Measurements from ENCODE around the gene GINS2.

GINS2 gene

DNA sequence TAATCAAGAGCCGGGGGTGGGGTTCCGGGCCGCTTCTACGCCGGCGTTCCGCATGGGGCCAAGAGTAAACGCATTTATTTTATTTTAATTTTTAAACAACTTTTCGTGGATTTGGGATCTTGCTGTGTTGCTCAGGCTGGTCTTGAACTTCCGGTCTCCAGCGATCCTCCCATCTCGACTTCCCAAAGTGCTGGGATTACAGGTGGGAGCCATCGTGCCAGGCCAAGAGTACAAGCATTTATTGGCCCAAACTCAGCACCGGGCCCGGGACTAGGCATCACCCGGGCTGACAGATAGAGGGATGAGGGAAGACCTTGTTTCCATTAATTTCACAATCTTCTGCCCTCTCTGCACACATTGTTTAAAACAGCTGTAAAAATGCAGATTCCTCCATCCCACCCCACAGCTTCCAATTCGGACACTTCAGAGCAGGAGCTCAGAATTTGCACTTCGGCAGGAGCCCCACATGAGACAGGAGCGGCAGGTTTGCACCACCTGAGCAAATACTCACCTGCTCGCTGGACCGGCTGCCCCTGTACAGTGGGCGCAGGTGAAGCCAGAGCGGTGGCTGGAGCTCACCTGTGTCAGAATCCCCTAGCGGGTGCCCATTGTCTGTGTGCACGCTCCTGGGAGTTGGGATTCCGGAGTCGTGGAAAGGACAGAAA, 663 bp upstream of the GINS2 start:
- no peak for DNase-seq (ENCODE audit: low read depth)

DNA sequence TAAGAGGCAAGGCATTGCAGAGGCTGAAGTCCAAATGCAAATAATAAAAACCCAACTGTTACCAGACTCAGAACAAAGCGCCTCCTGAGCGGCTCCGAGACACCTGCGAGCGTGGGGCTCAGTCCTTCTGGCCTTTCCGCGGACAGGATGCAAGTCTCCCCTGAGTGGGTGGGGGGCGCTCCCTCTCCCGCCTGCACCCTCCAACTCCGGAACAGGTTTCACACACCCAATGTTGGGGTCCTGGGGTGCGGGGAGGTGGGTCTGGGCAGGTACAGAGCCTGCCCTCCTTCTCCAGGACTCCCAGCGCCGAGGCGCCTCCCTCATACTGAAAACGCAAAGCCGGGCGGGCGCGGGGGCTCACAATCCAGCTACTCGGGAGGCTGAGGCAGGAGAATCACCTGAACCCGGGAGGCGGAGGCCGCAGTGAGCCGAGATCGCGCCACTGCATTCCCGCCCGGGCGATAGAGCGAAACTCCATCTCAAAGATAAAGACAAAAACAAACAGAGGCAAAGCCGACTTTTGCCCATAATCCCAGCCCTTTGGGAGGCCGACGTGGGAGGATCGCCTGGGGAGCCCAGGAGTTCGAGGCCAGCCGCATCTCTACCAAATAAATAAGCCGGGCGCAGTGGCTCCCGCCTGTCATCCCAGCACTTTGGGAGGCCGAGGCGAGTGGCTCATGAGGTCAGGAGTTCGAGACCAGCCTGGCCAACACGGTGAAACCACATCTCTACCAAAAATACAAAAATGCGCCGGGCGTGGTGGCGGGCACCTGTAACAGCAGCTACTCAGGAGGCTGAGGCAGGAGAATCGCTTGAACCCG, 893 bp downstream of the GINS2 start:
- DNase-seq (ENCODE audit: low read depth): no peak

DNA sequence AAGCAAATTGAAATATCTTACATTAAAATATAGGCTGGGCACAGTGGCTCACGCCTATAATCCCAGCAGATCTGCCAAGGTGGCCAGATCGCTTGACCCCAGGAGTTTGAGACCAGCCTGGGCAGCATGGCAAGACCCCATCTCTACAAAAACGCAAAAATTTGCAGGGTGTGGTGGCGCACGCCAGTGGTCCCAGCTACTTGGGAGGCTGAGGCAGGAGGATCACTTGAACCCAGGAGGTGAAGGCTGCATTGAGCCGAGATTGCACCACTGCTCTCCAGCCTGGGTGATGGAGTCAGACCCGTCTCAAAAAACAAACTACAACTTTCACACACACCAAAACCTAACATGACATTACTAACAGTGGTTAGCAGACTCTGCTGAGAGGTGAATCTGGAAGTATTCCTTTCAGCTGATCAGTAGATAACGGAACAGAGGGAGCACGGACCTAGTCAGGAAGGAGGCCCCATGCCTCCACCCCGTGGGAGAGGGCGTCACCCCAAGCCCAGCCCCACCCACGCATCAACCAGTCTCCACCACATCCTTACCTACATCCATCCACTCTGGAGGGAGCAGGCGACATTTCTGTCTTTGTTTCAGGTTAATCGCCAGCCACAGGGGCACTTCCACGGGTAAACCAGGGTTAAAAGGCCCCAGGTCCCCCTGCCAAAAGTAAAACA, 1.7 kb downstream of the GINS2 start:
- DNase-seq (ENCODE audit: low read depth): no peak

DNA sequence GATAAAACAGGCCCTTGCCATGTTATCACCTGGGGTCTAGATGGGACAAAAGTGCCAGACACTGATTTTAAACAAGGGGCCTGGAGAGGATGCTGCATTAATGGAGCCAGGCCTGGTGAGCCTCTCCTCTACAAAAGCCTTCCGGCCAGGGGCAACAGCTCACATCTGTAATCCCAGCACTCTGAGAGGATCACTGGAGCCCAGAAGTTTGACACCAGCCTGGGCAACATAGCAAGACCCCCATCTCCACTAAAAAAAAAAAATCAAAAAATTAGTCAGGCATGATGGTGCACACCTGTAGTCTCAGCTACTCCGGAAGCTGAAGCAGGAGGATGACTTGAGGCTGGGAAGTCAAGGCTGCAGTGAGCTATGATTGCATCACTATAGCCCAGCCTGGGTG, 3.5 kb downstream of the GINS2 start:
- DNase-seq (ENCODE audit: low read depth): no peak

DNA sequence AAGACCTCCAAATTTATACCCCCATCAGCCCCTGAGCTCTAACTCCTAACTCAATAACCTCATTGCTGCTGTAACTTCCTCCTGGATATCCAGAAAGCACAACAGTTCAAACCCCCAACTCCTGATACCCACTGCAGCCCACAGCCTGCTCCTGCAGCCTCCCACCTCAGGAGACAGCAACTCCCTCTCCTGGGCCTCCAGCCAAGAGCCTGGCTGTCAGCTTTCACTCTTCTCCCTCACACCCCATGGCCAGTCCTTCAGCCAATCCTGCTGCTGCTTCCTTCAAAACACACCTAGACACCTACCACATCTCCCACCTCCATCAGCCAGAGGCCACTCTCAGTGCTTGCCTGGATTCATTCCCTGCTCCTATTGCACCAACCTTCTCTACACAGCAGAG, 5.4 kb downstream of the GINS2 start:
- no peak for DNase-seq (ENCODE audit: low read depth)

DNA sequence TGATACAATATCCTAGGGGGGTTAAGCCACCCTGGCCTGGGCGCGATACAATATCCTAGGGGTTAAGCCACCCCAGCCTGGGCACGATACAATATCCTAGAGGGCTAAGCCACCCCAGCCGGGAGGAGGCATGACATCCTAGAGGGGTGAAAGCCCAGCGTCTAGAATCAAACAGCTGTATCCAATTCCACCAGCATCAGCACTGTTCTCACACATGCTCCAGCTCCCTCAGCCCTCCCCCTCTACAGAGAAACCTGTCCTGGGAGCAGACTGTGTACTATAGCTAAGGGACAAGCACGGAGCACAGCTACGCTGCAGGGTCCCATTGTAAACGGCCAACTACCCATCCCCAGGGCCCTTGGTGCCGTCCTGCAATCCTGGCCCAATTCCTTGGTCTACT, 6.2 kb downstream of the GINS2 start:
- no peak for DNase-seq (ENCODE audit: low read depth)

DNA sequence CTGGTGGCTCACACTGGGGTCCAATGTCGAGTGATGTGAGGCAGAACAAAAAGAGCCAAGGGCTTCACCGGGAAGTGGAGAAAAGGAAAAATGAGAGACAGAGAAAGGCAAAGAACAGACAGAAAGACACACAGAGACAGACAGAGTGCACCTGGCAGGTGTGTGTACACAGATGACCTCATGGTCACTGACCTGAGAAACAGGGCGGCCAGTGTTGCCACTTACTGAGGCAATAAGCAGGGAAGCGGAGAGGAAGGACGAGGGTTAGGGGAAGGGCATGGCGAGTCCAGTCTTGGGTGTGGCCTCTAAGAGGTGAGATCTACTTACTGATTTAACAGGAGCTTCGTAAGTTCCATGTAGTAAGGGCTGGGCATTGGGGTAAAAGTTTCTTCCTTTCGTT, 7.5 kb downstream of the GINS2 start:
- no peak for DNase-seq (ENCODE audit: low read depth)

DNA sequence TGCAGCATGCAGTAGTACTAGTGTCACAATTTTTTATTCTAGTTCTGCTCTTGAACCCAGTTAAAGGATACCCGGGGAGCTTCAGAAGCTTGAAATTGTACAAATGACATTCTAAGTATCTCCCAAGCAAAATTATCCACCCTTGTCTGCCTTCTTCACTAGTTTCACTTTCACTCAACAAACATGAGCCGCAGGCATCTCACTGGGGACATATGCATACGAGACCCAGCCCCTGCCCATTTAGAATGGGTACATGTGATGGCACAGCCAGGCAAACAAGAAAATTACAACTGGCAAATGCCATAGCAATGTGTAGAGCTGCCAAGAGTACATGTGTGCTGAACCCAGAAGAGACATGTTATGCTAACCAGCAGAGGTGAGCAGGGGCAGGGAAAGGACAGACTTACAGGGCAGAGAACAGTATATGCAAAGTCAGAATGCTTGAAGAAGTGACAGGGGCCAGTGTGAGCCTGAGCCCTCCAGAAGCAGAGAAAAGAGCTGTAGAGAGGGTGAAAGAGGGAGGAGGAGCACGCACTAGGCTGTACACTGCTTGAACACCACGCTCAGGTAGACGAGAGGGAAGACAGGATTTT, 8.3 kb downstream of the GINS2 start:
- no peak for DNase-seq (ENCODE audit: low read depth)

DNA sequence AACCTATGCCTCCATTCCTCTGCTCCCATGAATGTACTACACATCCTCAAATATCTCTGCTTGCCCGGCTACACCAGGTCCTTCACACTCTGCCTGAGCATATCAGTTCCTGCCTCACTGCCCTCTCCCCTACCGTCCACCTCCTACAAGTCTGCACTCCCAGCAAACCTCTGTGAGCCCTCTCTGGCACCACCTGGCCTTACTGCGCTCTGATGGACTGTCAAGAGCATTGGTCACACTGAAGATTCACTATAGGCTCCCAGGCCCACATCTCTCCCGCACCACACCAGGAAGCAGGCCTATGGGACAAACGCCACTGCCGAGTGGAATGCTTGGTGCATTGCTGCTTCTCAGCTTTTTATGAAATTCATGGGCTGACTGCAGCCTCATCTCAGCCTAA, 8.9 kb downstream of the GINS2 start:
- no peak for DNase-seq (ENCODE audit: low read depth)

DNA sequence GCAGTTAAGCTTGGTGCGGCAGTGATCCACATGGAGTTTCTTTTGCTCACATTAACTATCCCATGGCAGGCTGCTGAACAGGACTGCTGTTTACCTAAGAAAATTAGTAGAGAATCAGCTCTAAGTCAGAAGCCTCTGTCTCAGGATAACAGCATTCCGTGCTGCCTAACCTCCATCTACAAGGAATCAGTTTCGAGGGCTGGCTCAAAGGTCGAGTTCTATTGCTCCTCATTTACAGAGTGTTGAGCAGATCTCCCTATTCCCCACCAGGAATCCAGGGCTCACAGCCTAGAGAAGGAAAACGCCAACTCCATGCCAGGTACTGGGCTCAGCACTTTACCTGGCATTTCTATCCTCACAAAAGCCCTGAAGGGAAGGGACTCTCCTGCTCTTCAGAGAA, 9.9 kb downstream of the GINS2 start:
- no peak for DNase-seq (ENCODE audit: low read depth)

DNA sequence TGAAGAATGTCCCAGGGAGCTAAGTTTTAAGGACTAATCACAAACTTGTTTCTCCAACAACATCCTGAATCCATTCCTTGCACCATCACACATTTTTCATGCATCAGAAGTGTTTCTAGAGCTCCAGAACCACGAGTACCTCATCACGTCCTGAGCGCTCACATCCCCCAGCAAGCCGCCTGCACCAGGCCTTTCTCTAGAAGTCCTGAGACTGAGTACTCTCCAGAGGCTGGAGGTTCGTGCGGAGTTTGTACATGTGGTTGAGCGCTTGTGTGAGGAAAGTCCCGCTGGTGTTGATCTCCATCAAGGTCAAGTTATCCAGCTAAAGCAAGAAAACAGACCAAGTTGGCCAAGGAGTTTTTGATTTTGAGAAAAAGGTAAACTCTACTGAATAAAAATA, 10.7 kb downstream of the GINS2 start:
- no peak for DNase-seq (ENCODE audit: low read depth)

DNA sequence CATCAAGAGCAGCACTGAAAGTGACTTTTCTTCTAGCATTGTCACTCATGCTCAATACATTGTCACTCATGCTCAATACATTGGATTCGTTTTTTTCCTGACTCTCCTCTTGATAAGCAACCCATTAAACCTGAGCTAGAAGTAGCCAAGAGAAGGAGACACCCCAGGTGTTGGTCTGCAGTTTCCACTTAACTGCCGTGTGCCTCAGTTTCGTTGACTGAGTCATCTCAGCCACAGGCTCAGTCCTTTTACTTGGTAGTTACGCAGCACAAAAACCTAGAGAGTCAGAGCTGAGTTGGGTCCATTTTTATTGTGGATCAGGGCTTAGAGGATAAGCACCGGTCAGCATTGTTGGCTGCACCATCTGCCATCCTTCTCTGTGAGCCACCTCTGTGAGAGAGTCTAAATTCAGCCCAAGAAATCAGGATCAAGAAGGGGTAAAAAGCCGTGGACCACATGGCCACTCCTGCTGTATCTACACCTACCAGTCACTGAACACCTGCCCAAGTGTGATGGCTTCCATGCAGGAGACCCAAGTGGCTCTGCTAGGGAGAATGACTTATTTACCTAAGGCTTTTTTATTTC, 11.3 kb downstream of the GINS2 start:
- no peak for DNase-seq (ENCODE audit: low read depth)

DNA sequence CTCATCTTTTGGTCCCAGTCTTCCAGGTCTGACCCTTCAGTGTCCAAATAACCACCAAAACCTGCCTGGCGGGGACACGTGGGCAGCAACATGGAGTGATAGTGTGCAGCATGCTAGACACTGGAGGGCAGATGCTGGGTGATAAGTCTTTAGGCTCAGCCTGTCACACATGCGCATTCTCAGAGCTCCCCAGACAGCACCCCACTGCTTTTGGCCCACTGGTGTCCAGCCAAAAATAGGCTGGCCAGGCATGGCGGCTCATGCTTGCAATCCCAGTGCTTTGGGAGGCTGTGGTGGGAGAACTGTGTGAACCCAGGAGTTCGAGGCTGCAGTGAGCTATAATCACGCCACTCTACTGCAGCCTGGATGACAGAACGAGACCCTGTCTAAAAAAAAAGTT, 12.3 kb downstream of the GINS2 start:
- no peak for DNase-seq (ENCODE audit: low read depth)

DNA sequence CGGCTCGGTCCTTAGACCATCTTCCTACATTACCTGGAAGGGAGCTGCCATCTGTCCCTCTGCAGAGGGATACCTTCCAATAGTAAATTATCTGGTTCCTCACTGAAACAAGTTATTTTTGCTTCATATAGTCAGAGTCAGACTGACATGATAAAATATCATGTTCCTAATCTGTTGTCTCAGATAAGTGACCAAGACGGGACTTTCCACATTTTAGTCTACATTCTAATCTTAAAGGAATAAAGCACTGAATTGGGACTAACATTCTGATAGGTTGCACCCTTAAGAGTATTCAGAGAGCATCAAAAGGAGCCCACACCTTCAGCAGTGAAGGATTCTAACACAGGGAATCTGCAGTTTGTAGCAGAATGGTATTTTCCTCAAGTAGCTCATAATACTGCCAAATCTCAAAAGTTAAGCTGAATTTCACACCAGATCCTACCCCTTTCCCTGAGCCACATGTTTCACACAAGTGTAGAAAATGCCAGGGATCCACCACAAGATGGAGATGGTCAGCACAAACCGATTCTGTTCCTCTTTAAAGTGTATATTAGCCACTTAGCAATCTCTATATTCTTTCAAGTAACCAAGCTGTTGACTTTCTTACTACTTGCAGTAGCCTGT, 13.4 kb downstream of the GINS2 start:
- DNase-seq (ENCODE audit: low read depth): peak; percentile 55

DNA sequence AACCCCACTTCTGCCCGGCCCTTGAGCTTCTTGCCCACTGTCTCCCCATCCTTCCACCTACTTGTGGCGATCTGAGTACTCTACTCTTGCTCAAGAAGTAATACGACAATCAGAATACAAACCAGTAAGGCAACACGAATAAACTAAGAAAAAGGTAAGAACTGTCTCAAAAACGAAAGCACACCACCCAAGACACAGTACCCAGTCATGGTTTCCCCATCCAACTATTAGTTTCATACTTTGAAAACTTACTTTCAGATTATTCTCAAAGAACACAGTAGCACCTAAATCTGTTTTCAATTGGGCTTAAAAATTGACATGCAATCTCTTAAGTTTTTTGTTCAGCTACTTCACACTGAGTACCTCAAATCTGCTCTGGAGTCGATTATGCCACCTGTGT, 13.9 kb downstream of the GINS2 start:
- DNase-seq (ENCODE audit: low read depth): no peak

DNA sequence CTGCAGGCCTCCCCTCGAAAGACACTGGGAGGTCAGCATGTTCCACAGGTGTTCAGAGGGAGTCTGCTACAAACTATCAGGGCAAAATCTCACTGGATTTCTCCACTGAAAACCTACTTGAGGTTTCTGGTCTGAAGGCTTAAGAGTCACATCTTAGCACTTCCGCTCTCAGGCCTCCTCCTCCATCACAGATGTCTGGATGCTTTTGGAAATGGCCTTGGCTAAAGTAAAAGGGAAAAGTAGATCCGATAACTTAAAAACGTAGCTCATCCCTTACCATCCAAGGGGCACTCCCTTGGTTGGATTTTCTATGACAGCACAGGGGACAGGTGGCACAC, 14.4 kb downstream of the GINS2 start:
- no peak for DNase-seq (ENCODE audit: low read depth)

DNA sequence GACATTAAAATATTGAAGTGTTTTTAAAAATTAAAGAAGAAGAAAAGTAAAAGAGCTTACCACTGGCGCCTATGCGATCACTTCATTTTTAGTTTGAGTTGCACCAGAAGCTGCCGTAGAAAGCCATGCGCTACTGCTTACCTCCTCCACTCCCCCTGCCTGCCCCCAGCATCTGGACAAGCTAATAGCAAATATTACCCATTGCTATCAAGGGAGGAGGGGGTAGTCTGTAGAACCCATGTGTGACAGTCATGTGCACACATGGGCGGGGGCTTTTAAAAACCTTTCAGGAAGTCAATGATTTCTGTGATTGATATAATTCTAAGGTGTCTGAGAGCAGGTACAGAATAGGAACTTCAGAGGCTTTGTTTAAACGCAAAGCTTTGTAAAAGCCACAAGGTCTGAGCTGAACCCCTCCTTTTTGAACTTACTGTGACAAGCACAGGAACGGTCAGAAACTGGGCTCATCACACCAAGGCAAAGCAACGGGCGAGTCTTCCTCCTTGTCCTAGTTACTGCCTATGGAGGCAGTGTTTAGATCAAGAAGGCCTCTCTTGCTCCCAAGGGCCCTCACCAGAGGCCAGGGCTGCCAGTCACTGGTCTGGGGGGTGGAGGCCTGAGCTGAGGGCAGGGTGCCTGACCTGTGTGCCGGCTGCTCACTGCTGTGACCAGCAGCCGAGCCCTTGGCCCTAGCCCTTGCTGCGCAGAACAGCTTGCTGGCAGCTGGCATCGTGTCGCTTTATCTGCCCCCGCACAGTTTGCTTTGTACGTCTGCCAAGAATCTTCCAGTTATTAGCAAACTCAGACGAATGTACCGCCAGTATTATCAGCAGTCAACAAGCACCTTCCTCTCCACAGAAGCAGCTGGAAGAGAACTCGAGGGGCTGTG, 15.0 kb downstream of the GINS2 start:
- DNase-seq (ENCODE audit: low read depth): no peak

DNA sequence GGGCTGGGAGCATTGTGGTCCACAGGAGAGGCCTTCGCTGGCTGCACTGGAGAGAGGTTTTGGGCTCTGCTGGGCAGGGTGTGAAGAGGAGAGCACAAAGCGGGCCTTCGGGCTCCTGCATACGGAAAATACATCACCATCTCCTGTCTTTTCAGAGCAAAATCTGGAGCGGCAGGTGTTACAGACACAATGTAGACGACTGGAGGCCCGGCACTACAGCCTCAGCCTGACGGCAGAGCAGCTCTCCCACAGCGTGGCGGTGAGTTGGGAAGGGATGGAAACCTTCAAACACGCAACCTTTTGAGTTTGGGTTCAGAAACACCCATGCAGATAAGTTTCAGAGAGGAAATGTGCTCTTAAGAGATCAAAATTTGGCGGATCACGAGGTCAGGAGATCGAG, 17.9 kb downstream of the GINS2 start:
- no peak for DNase-seq (ENCODE audit: low read depth)

DNA sequence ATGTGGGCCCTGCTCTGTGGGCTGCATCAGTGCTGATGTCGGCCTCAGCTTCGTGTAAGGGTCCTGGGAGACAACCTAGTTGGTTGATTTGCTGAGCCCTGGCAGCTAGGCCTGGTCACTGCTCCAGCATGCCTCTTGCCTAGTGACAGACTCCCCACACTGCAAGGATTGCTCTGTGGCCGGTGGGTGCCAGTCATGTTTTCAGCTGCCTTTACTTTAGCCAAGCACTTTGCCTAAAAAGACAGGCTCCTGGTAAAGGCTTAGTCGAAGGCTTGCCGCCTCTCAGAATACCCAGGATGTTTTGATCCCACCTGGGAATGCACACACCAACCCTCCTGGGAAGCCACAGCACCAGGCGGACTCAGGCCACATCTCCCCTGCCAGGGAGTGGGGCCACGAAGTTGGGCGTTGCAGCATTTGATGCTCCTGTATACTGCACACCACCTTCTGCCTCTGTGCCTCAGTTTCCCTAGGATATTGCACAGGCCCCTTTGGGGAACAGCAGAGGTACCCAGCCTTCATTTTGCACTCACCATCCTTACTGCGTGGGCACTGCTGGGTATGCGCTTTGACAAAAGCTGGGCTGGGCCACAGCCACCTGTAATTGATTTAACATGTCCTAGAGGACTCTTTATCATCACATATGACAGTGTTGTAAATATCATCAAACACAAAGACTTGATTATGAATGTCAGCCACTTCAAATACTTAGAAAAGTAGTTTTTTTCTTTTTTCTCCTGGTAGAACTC, 19.9 kb downstream of the GINS2 start:
- DNase-seq (ENCODE audit: low read depth): no peak

DNA sequence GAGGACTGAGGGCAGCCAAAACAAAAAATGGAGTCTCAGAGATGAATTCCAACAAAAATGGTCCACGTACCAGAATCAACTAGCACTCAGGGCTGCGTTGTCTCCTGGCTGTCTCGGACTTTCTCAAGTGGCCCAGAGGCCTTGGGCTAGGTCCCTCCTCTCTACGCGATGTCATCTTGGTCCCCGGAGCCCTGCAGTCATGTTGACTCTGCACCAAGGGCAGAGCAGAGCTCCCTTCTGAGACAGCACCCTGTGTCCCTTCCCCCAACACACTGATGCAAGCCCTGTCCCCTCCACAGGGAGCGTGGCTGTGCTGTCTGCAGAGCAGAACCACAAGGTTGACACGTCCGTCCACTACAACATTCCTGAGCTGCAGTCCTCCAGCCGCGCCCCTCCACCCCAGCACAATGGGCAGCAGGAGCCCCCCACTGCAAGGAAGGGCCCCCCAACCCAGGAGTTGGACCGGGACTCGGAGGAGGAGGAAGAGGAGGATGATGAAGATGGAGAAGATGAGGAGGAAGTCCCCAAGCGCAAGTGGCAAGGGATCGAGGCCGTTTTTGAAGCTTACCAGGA, 20.8 kb downstream of the GINS2 start:
- DNase-seq (ENCODE audit: low read depth): no peak
